HepG2 (cell line): Measurements from ENCODE around the gene DDX10.

ENCODE experiments used
- AFF4 ChIP-seq: sonication (generic); formaldehyde crosslinking; IDR thresholded peaks from 2 replicates; pipeline ENCODE4 v1.4.0; 2020; ENCODE audit warnings: missing genetic modification reagents
- CEBPB ChIP-seq: IDR thresholded peaks from 2 replicates; pipeline ENCODE4 v1.6.1; 2011; ENCODE audit warnings: low read depth, low read length, improper control_type of control experiment, borderline replicate concordance
- ELF1 ChIP-seq: sonication (generic); formaldehyde crosslinking; IDR thresholded peaks from 2 replicates; pipeline ENCODE4 v1.4.0; 2020; ENCODE audit warnings: missing genetic modification reagents
- ESRRA ChIP-seq: sonication (generic); formaldehyde crosslinking; IDR thresholded peaks from 2 replicates; pipeline ENCODE4 v1.5.1; 2020; ENCODE audit warnings: mild to moderate bottlenecking, low read depth, missing genetic modification reagents
- EZH2 ChIP-seq: conservative IDR thresholded peaks from 2 replicates; pipeline ENCODE4 v1.6.1; 2012; ENCODE audit warnings: mild to moderate bottlenecking, low read depth, low read length, moderate library complexity
- MXI1 ChIP-seq: IDR thresholded peaks from 3 replicates; pipeline ENCODE4 v1.6.1; 2012; ENCODE audit warnings: low read depth, low read length, inconsistent platforms, borderline replicate concordance
- NCOA1 ChIP-seq: sonication (generic); formaldehyde crosslinking; IDR thresholded peaks from 2 replicates; pipeline ENCODE4 v1.9.0; 2021; ENCODE audit warnings: missing genetic modification reagents
- PRDM10 ChIP-seq: sonication (generic); formaldehyde crosslinking; IDR thresholded peaks from 2 replicates; pipeline ENCODE4 v1.4.0; 2020; ENCODE audit warnings: low read depth, missing genetic modification reagents
- REST ChIP-seq, 2 experiments: IDR thresholded peaks; 2 replicates each; pipeline ENCODE4 v1.6.1; 2011 to 2012; ENCODE audit warnings: low read length in 2 of 2, borderline replicate concordance in 1 of 2, low read depth in 1 of 2, mild to moderate bottlenecking in 1 of 2, moderate library complexity in 1 of 2
- TBL1XR1 ChIP-seq: fragments of 150-350 bp; IDR thresholded peaks from 2 replicates; pipeline ENCODE4 v1.6.1; 2014; ENCODE audit warnings: borderline replicate concordance, low read length; ENCODE audit not compliant: partially characterized antibody
- THAP8 ChIP-seq: sonication (generic); formaldehyde crosslinking; IDR thresholded peaks from 2 replicates; pipeline ENCODE4 v1.5.1; 2020; ENCODE audit warnings: missing genetic modification reagents, mild to moderate bottlenecking, borderline replicate concordance
- ZNF770 ChIP-seq: sonication (generic); formaldehyde crosslinking; IDR thresholded peaks from 2 replicates; pipeline ENCODE4 v1.5.0; 2020; ENCODE audit warnings: mild to moderate bottlenecking, missing genetic modification reagents
- ZNF777 ChIP-seq: sonication (generic); formaldehyde crosslinking; IDR thresholded peaks from 2 replicates; pipeline ENCODE4 v1.4.0; 2020; ENCODE audit warnings: missing genetic modification reagents

- TF ChIP-seq THAP8 (CRISPR knock-in tag) (no peak), CEBPB (no peak), AFF4 (CRISPR knock-in tag) (no peak), ELF1 (no peak), NCOA1 (CRISPR knock-in tag) (no peak), MXI1 (no peak), EZH2 (no peak), REST (IDR thresholded peaks at IDR 0.05; ENCODE audit: borderline replicate concordance in 1 of 2, low read depth in 1 of 2, low read length in 2 of 2) (no peak), ZNF777 (CRISPR knock-in tag) (no peak), ZNF770 (CRISPR knock-in tag) (no peak), TBL1XR1 (no peak), PRDM10 (CRISPR knock-in tag) (no peak), ESRRA (no peak)
Observed at GRCh38 chr11:108913204-108913603, 248.3 kb downstream of the DDX10 start.
